Measurements from ENCODE around the gene CHCHD6.

The CHCHD6 gene

DNA sequence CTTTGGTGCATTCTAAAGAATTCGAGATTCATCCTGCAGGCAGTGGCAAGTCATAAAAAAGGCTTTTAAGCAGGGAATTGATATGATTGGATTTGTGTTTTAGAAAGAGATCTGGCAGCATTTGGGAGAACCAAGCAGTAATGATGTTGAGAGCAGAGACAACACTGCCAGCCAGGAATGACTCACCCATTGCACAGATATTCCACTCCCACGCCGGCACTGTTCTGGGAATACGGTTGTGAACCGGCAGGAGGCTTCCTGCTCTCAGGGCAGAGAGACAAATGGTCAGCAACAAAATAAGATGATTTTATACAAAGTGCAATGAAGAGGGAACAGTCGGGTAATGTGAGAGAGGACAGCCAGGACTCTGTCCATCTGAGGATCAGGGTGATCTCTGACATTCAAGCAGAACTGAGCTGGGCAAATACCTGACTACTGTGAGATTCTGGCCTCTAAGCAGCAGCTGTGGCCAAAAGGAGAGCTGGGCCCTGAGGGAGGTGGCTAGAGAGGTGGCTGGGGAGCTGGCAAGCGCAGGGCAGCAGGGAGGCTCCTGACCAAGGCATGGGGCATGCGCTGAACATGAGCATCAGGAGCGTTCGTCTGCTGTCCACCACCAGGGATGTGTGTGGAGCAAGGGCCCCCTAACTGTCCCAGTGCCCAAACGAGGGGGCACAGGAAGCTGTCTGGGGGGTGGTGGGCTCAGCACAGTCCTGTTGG lies 222.8 kb downstream of the CHCHD6 start:
- DNase-seq: peak; percentile 78

- no peak for DNase-seq
Measured at GRCh38 chr3:126927401-126927750, 223.3 kb downstream of the CHCHD6 start.

- peak; percentile 51 for DNase-seq
Measured at GRCh38 chr3:126927846-126928245, 223.8 kb downstream of the CHCHD6 start.

DNA sequence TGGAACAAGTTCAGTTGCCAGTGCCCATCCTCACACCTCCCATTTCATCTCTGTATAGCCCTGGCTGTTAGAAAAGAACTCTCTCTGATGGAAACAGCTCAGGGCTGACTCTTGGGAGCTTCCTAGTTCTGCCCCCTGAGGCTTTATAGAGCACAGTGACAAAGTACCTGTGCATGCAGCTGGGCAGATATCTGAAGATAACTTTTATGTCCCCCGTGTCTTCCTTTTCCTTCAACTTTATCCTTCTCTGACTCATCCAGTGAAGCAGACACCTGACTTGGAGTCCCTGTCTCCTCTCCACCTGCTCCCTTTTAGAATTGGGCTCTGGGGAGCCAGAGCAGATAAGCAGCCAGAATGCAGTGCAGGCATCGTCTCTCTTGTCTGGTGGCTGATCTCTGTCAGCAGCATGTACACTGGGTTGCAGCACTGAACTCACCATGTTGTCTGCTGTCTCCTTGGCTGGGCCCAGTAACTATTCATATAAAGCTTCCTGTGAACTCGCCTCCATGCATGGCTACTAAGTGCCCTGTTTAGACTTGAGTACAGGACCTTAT lies 225.0 kb downstream of the CHCHD6 start:
- no peak for DNase-seq

GRCh38 chr3:126930936-126931600 lies 227.0 kb downstream of the CHCHD6 start:
- DNase-seq: no peak

DNA sequence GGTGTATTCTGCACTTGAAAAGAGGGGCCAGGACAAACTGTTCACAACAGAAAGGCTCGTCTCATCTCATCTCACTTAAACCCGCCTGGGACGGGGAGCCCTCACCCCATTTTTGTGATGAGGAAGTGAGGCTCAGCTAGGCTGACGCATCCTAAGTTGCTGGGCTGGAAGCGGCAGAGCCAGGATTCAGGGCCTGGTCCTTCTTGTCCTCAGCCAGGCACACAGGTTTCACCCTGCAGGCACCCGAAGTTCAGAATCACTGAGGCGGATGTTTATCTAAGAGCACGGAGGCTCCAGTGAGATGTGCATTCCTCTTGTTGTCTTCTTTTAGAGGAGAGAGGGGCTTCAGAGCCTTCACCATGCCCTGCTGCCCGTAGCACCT lies 227.8 kb downstream of the CHCHD6 start:
- no peak for DNase-seq

GRCh38 chr3:126932188-126932931 lies 228.3 kb downstream of the CHCHD6 start:
- peak; percentile 34 for DNase-seq

DNA sequence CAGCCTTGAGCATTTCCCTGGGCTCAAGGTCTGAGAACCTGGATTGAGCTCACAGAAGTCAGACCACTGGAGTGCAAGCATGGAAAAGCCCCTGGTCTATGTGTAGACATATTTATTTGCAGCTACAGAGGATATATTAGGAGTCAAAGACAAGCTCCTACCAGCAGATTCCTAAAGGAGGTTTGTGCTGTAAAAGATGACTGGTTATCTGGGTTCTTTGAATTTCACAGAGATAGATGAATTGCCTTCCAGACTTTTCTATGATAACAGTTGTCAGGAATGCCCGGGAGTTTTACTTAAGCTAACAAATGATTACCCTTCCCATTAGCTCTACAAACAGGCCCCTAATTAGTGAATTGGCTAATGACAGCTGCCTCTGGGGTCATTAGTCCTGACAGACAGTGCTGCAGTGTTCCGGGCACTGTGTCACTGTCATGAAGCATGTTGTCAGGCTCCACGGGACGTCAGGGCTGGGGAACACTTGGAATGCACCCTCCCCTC lies 230.0 kb downstream of the CHCHD6 start:
- peak; percentile 65 for DNase-seq

DNA sequence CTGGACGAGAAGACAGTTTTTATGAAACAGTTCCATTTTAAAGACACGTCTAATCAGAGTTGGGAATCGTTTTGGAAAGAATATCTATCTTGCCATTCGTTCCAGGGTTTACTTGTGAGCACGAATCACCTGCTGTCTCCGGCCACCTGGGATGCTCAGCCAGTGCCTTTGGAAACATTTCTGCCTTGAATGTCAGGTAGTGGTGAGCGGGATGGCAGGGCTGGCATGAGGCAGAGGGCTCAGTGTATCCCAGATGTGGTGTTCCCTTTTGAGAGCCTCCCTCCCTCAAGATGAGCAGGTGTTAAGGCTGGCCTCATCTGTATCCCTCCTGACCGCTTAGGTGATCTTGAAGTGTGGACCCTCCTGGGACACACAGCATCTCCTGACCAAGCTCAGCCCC lies 231.0 kb downstream of the CHCHD6 start:
- DNase-seq: no peak

DNA sequence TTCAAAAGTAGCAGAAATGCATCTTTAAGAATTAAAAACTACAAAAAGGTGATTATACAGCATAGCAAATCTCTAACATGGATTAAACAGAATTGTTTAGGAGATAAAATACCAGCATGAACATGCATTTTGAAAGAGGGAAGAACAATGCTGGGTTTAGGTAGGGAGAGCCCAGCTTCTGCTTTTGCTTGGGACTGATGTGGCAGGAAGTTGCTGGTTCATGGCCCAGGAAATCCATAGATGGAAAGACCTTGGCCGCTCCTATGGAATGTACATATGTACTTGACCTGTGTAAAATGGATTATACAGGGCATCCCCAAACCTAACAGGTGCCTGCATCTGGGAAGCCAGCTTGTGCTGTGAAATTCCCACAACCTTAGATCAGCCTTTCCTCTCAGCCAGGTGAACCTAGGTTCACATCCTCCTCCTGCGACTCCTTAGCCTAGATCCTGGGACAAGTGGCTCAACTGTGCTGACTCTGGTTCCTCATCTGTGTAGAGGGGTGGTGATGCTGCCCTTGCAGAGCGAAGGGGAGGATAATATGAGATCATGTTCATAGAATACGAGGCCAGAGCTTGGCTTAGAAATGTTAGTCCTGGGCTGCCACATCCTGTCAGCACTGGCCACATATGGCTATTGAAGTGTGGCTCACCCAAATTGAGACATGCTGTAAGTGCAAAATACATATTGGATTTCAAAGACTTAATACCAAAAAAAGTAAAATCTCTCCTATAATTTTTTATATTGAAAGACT lies 231.9 kb downstream of the CHCHD6 start:
- no peak for DNase-seq

GRCh38 chr3:126936853-126937425 lies 232.9 kb downstream of the CHCHD6 start:
- no peak for DNase-seq

- DNase-seq: no peak
Measured at GRCh38 chr3:126937533-126937932, 233.5 kb downstream of the CHCHD6 start.

DNA sequence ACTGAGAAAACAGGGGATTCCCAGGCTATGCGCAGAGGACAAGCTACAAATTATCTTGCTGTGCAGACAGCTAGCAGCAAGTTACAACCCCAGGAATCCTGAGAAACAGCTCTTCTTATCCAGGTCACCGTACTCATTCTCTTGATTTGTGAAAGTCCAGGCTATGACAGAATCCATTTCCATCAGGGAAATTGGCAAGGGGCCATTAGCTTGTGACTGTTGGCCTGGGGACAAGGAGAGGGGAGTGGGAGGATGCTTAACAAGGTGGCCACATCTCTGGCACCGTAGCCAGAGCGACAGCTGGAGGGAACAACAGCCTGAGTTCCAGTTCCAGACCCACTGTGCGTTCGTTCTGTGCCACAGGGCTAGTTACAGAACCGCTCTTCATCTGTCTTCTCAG lies 233.9 kb downstream of the CHCHD6 start:
- DNase-seq: no peak

DNA sequence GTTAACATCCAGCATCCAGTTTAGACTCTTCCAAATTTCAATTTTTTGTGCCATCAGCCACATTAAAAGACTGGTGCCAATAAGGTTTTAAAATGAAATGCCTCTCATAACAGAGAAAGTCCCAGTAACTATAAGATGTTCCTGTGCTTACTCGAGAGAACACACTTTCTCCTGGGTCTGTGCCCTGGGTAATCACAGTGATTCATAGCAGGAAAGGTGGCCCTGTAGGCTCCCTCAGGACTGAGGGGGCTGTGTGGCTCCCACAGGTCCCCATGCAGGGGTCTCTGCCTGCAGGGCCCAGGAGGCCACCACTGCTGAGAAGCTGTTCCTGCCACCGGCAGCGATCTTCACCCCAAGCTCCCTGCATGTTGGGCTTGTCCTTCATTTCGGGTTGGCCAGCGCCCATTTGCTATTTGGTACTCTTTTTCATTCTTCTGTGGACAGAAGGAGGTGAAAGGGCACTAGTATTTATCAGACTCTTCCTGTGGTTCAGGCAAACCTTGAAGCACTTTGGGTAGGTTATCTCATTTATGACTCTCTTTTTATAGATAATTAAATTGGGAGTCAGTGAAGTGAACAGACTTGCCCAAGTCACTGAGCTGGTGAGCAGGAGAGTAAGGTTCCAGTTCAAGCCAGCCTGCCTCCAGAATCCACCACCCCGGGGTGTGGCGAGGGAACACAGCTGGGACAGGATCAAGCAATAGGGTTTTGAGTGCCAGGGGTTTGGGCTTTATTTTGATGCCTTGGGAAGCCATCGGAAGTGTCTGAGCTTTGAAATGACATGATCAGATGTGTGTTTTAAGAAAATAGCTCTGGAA lies 234.7 kb downstream of the CHCHD6 start:
- DNase-seq: no peak

- DNase-seq: no peak
Measured at GRCh38 chr3:126939338-126939718, 235.3 kb downstream of the CHCHD6 start.

- DNase-seq: no peak
Measured at GRCh38 chr3:126939733-126940132, 235.7 kb downstream of the CHCHD6 start.

- no peak for DNase-seq
Measured at GRCh38 chr3:126941721-126942270, 237.8 kb downstream of the CHCHD6 start.

DNA sequence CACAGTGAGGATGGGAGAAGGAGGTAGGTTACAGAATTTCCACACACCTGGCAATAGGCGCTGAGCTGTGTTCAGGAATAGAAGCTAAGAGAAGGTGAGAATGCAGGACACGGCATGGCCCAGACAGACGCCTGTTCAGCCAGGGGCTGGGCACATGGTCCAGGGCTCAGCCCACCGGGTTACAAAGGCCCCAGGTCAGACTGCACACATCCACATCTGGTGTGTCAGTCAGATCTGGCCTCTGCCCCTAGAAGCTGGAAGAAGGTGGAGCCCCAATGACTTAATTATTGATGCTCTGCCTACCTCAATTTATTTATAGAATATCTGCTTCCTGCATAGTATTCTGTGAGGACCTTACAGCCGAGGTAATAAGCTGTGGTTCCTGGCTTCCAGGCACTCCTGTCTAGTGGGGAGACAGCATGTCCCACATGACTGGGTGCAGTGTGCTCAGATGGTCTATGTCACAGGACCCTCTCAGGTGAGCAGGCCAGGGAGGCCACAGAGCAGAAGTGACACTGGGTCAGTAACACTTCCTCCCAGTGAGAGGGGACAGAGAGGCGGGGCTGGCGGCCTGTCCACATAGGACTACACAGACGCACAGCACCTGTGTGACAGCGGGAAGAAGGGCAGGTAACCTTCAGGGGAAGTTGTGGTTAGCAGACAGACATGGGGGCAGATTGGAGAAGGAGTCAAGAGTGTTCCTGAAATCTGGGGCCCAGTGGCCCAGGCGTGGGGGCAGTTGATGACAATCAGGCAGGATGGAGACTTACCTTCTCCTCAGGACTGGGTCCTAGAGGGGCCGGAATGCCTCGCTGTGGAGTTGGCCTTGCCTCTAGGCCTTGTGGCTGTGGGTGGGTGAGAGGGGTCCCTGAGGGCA lies 240.3 kb downstream of the CHCHD6 start:
- DNase-seq: no peak

GRCh38 chr3:126945171-126945721 lies 241.2 kb downstream of the CHCHD6 start:
- DNase-seq: no peak

- DNase-seq: no peak
Measured at GRCh38 chr3:126945891-126946290, 241.9 kb downstream of the CHCHD6 start.
